ENCODE measurements around the gene CXXC5.

CXXC5 gene

GRCh38 chr5:139653616-139654015 lies 5.5 kb downstream of the CXXC5 start:
- H3K27ac ChIP-seq = 0 out of 2 replicates have a peak overlapping the region, but pooled peaks have one; percentile 2
- TF ChIP-seq CTCF (conservative IDR thresholded peaks at IDR 0.05; ENCODE audit: low read depth) = no peak
- POLR2A ChIA-PET (ENCODE audit: low non-redundant PET) = no interaction called here
- CTCF ChIA-PET = interaction anchor here (0.7 to 1.9 kb wide), 2 partner anchors 34 to 112 kb away, joined by 3 to 9 read pairs; no protein-coding TSS in a partner anchor
- DNase-seq (ENCODE audit: low spot score) = no peak

DNA sequence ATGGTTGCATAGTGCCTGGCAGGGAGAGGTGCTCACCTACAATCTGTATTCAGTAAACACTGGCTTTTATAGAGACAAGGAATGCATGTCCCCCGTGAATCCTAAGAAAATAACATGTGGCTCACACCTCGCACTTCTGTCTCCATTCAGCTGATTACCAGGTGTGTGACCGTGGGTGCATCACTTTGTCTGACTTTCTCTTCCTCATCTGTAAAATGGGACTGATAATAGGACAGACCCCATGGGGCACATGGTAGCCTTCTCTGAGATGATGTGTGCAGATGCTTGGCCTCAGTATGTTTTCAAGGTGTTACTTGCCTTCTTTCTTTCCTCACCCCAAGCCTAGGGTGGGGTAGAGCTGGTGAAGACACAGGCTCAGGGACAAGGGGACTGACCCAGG lies 6.3 kb downstream of the CXXC5 start:
- no peak for DNase-seq (ENCODE audit: low spot score)
- H3K27ac ChIP-seq = peak overlapping the region; percentile 21; the same call in 1 of the 2 replicates
- ChIA-PET POLR2A (ENCODE audit: low non-redundant PET) (interaction anchor here (0.6 kb wide), 1 partner anchor 608 kb away, joined by 3 read pairs; no protein-coding TSS in a partner anchor), CTCF (interaction anchor here (0.7 to 1.9 kb wide), 3 partner anchors 28 to 111 kb away, joined by 3 to 9 read pairs (median 3); no protein-coding TSS in a partner anchor)
- no peak for TF ChIP-seq CTCF (conservative IDR thresholded peaks at IDR 0.05; ENCODE audit: low read depth)

- POLR2A ChIA-PET (ENCODE audit: low non-redundant PET) = interaction anchor here (0.6 kb wide), 1 partner anchor 608 kb away, joined by 3 read pairs; no protein-coding TSS in a partner anchor
Observed at GRCh38 chr5:139654871-139655491, 6.8 kb downstream of the CXXC5 start.

DNA sequence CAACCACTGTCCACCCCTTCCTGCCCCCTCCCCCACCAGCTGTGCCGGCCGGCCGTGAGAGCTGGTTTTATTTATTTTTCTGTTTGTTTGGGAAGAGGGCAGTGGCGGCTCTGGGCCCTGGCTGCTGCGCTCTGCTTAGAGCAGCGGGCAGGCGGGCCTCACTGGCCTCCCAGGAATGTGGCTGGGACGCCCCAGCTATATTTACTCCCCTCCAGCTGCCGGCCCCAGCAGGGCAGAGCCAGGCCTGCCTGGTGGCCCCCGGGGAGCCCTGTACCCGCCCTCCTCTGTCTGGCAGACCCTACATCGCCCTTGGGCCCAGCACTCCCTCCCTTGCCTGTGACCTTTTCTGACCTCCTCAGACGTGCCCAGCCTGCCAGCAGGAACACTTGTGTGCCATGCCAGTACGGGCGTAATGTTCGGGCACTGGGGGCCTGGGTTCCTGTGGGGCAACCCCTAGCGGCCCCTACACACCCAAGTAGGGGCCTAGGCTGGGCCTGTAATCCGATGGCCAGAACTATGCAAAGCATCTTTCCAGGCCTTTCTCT lies 7.7 kb downstream of the CXXC5 start:
- peak overlapping the region; percentile 30 for H3K27ac ChIP-seq
- ChIA-PET CTCF (no interaction called here), POLR2A (ENCODE audit: low non-redundant PET) (no interaction called here)
- no peak for DNase-seq (ENCODE audit: low spot score)
- no peak for TF ChIP-seq CTCF (conservative IDR thresholded peaks at IDR 0.05; ENCODE audit: low read depth)

More at GRCh38 chr5:139654871-139655491, 6.8 kb downstream of the CXXC5 start:
- DNase-seq (ENCODE audit: low spot score) = no peak
- H3K27ac ChIP-seq = peak overlapping the region; percentile 21; the same call in 1 of the 2 replicates
- CTCF ChIA-PET = interaction anchor here (0.8 kb wide), 1 partner anchor 28 kb away, joined by 3 read pairs; no protein-coding TSS in a partner anchor
- TF ChIP-seq CTCF (conservative IDR thresholded peaks at IDR 0.05; ENCODE audit: low read depth) = no peak

GRCh38 chr5:139657363-139658321 lies 9.5 kb downstream of the CXXC5 start:
- TF ChIP-seq CTCF (conservative IDR thresholded peaks at IDR 0.05; ENCODE audit: low read depth) = no peak
- peak overlapping the region; percentile 94 for H3K27ac ChIP-seq
- CTCF ChIA-PET = interaction anchor here (0.5 to 0.9 kb wide), 2 partner anchors 17 to 22 kb away, joined by 3 read pairs; no protein-coding TSS in a partner anchor
- DNase-seq (ENCODE audit: low spot score) = no peak
- POLR2A ChIA-PET (ENCODE audit: low non-redundant PET) = no interaction called here

DNA sequence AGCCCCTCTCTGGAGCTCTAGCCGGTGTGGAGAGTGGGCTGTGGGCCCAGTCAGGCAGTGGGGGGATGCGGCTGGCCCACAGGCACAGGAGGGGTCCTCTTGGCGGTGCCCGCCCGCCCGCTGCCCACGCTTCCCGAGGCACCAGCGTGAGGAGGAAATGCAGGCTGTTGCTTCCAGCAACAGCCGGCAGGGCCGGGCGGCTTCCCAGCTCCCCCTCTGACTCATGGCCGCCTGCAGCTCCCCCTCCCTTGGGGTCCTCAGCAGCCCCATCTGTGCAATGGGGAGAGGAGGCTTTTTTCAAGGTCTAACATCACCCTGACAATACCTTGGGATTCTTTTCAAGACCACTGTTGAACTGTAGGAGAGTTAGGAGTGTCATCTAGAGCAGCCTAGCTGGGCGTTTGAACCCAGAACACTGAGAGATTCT lies 10.4 kb downstream of the CXXC5 start:
- peak overlapping the region; percentile 94 for H3K27ac ChIP-seq
- ChIA-PET POLR2A (ENCODE audit: low non-redundant PET) (interaction anchor here (0.5 kb wide), 1 partner anchor 11 kb away, joined by 3 read pairs; no protein-coding TSS in a partner anchor), CTCF (interaction anchor here (0.5 kb wide), 1 partner anchor 22 kb away, joined by 3 read pairs; no protein-coding TSS in a partner anchor)
- DNase-seq (ENCODE audit: low spot score) = no peak
- no peak for TF ChIP-seq CTCF (conservative IDR thresholded peaks at IDR 0.05; ENCODE audit: low read depth)
